ELR (cell line): ENCODE measurements around the gene ERCC2.

ENCODE experiments used
- DNase-seq: peaks from one replicate; pipeline ENCODE4 v3.0.0-alpha.2; 2015; ENCODE audit warnings: low read depth

Gene ERCC2

DNA sequence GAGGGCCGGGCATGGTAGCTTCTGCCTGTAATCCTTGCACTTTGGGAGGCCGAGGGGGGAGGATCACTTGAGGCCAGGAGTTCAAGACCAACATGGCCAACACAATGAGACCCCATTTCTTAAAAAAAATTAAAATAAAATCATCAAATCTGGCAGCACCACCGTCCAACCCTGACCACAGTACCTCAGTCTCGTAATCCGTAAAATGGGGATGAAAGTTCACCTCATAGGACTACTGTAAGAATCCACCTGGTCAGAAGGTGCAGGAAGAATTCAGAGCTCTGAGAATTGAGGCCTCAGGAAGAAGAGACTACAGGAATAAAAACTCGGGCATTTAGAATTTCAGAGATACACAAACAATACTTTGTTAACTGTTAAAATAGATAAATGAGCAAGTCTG is 31.4 kb upstream of the ERCC2 start:
- no peak for DNase-seq

DNA sequence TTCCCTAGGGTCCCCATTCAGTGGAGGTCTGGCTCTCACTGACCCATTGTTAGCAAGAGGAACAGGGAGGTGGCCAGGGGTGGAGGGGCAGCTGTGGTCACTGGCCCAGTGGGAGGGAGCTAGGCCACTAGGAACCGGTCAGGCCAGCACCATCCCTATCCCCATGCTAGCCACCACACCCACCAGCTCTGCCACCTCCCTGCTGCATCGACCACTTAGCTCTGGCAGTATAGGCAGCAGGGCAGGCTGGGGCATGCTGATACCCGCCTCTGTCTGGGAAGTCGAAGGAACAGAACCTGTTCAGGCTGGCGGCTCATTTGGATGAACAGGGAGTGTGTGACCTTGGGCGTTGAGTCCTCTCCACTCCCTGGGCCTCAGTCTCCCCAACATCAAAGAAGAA is 29.8 kb upstream of the ERCC2 start:
- DNase-seq: no peak

DNA sequence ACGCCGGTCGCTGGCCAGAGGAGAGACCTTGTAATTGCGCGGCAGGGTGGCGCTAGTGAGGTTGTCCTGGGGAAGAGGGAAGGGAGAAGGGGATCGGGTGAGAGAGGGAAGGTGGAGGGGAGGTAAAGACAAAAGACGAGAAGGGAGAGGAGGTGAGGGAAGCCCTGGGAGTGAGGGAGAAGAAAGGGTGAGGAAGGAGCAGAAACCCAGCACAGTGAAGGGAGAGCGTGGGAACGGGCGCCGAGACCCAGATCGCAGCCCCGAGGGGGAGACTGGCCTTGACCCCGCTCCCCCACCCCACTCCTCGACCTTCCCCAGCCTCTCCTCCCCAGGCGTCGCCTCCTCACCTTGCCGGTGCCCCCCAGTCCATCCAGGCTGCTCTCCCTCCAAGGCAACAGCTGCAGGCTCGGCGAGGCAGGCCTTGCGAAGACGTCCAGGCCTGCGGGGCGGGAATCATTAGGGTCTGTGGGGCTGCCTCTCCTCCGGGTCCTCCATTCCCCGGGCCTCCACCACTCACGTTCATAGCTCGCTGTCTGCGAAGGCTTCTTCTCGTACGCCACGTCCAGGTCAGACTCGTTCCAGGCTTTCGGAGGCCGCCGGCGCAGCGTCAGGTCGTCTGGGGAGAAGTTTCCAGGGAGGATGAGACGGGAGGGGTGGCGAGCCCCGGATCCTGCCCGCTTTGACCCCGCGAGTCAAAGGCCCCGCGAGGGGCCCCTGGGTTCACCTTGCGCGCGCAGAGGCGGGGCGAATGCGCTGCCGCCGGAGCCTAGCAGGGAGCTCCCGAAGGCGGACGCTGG is 25.6 kb upstream of the ERCC2 start:
- DNase-seq: no peak

DNA sequence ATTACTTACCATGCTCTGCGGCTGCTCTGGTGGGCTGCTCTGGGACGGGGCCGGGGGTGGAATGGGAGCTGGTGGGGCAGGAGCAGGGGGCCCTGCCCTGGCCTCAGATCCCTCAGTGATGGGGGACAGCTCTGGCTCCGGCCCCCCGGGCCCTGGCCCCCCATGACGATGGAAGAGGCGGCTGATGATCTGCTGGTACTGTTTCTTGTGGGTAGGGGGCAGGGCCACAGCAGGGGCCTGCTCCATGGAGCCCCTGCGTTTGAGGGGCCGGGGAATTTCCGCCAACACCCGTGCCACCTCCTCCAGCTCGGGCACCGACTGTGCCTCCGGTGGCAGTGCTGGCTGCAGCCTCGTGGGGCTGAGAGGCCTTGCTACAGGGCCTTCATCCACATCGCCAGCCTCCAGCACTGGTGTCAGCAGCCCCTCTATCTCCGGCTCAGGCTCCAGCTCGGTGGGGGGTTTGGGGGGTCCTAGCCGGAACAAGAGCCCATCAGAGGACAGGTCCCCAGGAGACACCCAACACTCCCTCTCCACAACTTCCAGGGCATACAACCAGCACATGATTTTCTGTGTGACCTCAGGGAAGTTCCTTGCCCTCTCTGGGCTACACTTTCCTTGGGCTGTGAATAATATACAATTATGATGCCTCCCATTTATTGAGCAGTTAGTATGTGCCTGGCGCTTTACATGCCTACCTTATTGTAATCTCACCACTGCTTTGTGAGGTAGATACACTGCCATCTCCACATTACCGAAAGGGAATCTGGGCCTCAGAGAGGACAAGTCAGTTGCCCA is 21.7 kb upstream of the ERCC2 start:
- no peak for DNase-seq

DNA sequence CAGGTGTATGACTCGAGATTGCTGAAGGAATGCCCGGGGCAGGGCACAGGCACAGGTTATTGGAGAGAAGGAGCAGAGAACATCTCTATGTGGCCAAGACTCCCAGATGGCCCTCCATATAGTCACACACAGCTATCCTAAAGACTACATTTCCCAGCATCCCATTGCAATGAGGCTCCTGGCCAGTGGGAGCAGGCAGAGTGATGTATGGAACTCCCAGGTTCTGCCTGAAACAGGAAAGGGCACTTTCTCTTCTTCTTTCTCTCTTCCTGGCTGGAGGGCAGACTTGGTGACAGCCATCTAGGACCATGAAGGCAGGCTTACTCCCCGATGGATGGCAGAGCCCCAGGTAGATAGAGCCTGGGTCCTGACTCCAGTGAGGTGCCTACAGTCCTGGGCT is 21.0 kb upstream of the ERCC2 start:
- peak; percentile 52 for DNase-seq

DNA sequence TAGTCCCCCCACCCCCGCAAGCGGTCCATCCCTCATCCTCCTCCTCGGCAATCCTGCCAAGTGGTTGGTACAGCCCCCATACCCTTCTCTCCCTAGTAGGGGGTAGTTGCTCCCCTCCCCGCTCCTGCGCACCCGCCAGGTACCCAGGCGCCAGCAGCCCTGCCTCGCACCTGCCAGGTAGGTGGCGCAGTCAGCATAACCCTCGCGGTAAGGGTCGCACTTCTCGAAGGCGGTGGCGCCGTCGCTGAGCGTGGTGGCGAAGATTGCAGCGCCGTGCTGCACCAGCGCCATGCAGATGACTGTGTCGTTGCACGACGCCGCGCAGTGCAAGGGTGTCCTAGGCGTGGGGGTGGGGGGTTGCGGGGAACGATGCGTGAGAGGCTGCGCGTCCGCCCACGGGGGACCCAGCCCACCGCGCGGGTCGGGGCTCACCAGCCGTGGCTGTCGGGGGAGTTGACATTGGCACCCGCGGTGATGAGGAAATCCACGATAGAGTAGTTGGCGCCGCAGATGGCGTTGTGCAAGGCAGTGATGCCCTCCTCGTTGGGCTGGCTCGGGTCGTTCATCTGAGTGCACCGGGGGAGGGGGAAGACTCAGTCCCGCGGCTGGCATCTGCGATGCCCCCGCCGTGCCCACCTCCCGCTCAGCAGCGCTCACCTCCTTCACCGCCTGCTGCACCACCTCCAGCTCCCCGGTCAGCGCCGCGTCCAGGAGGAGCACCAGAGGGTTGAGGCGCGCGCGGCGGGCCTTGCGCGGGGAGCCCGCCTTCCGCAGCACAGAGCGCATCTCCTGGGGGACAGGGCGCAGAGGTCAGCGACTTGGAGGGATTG is 15.2 kb upstream of the ERCC2 start:
- DNase-seq: no peak

DNA sequence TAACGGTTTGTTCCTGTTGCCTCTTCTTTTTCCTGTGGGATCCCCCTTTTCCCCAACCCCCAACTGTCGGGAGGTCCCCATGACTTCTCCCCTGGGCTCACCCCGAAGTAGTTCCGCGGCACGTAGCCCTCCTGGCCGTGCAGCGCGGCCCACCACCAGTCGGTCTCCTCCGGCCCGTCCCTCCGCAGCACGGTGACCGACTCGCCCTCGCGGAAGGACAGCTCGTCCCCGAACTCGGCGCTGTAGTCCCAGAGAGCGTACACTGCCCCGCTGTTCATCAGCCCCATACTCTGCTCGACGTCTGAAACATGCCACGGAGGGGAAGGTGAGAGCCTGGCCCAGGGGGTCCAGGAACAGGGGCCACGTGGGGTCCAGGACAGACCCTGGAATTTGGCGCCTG is 12.1 kb upstream of the ERCC2 start:
- DNase-seq: no peak

DNA sequence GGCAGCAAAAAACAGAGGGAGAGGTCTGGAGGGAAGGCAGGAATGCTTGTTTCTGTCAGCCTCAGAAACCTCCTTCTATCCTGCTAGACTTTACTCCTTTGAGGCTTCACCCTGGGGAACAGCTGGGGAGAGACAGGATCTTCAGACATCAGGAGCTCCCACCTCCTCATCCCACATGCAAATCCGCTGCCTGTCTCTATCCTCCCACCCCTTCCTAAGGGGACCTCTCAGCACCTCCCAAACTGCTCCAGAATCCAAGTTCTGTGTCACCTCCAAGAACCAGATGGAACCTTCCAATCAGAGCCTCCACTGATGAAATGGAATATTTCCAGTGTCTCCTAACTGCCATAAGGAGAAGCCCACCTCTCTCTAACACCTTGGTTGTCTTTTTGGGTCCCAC is 9.7 kb upstream of the ERCC2 start:
- DNase-seq: no peak

DNA sequence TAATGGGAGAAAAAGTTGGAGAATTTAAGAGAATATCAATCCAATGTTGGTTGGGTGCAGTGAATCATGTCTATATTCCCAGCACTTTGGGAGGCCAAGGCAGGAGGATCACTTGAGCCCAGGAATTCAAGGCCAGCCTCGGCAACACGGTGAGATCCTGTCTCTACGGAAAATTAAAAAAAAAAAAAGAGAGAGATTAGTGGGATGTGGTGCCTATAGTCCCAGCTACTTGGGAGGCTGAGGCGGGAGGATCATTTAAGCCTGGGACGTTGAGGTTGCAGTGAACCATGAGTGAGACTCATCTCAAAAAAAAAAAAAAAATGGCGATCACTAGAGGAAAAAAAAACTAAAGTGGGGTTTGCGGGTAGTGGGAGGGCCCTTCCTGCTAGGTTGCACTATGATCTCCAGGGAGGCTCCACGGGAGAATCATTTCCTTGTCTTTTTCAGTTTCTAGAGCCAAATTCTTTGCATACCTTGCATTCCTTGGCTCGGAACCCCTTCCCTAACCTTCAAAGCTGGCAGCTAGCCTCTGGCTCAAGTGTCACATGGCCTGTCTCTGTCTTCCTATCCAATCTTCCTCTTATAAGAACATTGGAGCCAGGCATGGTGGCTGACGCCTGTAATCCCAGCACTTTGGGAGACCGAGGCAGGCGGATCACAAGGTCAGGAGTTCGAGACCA is 5.8 kb upstream of the ERCC2 start:
- DNase-seq: peak; percentile 93

DNA sequence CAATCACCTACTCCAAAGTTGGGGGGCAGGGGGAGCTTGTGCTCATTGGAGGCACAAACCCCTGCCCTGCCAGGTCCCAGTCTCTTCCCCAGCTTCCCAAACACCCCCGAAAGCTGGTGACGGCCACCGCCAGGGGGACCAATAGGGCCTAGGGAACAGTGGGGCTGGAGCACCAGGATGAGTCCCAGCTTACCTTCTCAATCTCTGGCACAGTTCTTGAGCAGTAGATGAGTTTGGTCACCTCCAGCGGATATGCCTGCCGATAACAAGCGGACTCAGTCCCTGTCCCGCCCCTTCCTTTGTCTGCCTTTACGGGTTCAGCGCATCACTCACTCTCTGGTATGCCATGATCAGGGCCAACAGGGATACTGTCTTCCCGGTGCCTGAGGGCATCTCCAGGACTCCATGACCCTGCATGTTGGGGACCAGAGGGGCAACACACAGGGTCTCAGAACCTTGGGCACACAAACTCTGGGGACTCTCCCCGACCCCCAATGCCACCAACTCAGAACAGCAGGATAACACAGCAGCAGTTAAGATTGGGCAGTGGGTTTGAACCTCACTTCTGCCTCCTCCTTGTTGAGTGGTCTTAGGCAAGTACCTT is 1.5 kb downstream of the ERCC2 start:
- no peak for DNase-seq

DNA sequence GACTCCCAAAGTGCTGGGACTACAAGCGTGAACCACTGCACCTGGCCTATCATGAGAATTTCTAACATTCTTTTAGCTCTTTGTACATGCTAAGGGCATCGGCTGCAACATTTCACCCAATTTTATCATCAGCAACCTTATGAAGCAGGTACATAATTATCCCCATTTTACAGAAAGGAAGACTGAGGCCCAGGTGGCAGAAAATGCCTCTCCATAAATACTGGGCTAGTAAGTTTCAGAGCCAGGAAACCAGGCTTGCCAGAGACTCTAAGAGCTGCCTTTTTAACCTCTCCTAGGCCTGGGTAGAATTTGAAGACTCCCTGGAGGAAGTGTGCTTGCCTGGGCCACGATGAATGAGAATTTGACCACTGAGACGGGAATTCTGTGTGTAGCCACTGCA is 2.2 kb downstream of the ERCC2 start:
- DNase-seq: no peak

DNA sequence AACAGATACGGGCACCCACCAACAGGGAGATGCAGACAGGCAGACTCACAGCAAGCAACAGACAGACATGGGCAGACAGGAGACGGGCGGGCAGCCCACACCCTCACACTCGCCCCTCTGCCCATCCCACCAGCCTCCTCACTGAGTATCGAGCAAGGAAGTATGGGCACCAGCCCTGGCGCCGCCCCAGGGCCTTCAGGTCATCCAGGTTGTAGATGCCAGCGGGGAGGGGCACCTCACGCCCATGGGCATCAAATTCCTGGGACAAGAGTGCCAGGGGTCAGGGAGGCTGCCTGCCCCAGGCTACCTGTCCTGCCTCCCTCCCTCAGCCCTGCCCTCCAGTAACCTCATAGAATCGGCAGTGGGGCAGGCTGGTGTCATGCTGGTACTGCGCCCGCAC is 5.7 kb downstream of the ERCC2 start:
- DNase-seq: no peak

DNA sequence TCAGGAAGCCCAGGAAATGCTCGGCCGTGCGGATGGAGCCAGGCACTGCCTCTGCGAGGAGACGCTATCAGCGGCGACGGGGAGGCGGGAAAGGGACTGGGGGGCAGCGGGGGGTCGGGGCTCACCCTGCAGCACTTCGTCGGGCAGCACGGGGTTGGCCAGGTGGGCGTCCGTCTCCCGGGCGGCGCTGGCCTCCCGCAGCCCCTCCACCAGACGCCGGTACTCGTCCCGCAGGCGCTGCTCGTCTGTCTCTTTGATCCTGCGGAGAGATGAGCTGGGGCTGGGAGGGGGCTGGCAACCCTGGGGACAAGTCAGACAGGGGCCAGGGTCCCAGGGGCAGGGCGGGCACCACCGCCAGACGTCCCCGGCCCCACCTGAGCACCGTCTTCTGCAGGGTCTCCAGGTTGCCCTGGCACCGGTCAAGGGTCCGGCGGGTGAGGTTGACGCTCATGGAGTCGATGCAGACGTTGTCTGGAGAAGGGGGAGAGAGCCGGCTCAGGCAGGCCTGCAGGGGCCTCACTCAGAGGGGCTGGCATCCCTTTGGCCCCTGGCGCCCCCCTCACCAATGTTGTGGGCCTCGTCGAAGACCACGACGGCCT is 6.4 kb downstream of the ERCC2 start:
- DNase-seq: no peak

DNA sequence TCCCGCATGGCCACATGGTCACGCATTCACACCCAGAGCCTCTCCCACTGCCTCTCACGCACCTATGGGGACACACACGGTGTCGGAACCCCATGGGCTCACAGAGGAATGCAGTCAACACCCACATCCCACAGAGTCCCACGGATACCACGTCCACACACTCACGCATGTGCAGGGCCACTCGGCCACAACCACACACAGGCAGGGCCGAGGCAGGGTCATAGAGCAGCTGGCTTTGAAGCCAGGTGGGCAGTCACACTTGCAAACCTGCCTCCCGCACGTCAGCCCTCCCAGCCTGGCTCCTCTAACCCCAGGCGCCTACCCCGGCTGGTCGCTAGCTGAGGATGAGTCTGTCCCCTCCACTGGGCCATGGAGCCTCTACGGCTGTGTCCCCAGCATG is 8.1 kb downstream of the ERCC2 start:
- no peak for DNase-seq

DNA sequence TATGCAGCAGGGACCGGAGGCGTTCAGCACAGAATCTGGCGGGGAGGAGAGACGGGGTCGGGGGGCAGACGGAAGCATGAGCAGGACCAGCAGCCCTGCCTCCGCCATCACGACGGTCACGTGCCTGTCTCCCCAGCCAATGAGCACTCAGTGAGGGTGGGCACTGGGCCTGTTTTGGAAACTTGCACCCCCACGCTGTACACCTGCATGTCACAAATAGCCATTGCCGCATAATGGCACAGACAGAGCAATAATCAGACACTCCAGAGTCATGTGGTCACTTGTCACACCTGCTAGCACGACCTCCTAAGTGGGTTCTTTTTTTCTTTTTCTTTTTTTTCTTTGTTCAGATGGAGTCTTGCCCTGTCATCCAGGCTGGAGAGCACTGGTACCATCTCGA is 8.8 kb downstream of the ERCC2 start:
- no peak for DNase-seq

DNA sequence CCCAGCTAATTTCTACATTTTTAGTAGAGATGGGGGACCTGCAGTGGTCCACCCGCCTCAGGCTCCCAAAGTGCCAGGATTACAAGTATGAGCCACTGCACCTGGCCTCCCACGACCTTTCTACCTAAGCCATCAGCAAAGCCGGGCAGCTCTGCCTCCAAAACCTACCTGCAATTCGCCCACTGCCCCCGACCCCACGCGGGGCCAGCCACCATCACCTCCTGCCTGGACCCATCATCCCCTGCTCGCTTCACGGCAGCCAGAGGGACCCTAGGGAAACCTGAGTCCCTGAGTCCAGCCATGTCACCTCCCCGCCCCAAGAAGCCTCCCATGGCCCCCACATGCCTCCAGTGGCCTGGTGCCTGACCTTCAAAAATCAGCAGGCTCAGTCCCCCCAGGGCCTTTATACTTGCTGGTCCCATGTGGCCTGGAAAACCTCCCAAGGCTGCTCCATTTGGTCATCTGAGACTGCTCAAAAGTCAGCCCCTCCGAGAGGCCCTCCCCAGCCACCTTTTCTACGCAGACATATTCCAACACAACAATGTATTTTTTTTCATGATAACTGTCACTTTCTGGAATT is 12.1 kb downstream of the ERCC2 start:
- no peak for DNase-seq

DNA sequence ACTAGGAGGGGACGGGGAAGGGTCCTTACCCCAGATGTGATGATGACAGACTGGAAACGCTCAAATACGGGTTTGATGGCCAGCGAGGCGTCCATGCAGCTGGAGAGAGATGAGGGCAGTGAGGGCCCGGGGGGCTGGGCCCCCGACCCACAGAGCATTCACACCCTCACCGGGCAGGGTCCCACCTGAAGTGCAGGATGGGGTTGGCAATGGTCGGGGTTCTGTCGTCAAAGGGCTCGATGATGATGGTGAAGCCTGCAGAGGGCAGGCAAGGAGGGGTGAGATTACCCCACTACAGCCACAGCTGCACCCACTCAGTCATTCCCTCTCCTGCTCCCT is 13.0 kb downstream of the ERCC2 start:
- no peak for DNase-seq

DNA sequence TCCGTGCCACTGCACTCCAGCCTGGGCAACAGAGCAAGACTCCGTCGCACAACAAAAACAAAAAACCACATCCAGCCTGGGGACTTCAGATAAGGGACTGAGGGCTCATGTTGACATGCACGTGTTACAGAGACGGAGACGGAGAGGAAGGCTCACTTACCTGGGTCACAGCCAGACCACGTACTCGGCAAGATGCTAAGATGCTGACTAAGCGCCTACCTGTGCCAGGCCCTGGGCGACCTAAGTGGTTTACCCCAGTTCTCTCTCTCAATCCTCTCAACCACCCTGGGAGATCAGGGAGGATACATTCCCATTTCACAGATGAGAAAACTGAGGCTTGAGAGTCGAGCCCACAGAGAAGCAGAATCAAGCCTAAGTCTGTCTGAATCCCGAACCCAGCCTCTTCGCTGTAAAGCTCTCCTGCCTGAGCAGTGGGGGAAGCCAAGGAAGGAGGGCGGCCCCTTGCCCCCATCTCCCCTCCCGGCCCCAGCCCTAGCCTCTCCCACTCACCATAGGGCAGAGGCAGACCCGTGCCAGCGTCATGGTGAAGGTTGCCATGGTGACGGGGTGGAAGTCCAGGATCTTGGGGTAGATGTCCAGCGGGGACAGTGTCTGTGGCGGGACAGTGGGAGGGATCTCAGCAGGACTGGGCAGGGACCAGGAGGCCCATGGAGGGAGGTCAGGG is 13.5 kb downstream of the ERCC2 start:
- DNase-seq: no peak

DNA sequence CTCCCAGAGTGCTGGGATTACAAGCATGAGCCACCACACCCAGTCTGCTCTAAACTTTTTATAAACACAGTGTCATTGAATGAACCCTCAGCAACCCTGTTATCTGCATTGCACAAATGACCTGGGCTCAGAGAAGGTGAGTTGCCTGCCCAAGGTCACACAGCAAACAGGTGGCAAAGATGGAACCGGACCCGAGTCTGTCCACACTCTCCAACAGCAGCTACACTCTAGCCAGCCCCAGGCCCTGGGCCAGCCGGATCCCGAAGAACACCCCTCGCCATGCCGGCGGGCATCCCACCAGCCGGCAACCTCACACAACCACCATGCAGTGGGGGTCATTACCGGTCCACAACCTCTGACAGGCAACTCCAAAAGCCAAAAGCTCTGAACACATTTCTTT is 14.5 kb downstream of the ERCC2 start:
- no peak for DNase-seq

DNA sequence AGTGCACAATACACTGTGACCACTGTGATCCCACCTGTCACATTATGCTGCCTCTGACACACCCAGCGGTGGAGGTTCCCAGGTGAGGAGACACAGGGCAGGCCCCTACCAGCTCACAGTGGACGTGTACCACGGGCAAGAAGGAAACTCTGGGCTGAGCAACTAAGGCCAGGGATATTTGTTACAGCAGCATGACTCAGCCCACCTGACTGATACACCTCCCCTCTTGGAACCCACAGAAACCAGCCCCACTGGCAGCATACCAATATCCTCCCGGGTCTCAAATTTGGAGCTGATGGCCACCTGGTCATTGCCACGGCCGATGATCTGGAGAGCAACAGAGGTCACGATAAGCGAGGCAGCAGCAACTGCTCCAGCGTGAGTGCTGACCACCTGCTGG is 15.0 kb downstream of the ERCC2 start:
- DNase-seq: no peak
